Suprapubic skin (tissue), 3 donors: ENCODE results near the gene ICA1.

ENCODE experiments used
- CTCF ChIP-seq, 2 donors: fragments of 200-600 bp in 1 of 2; fragments of 450-650 bp in 1 of 2; sonication (generic) in 1 of 2; IDR thresholded peaks; one replicate each; pipeline ENCODE4 v1.5.1; 2016 to 2019; ENCODE audit warnings: antibody characterized with exemption in 2 of 2, mild to moderate bottlenecking in 1 of 2, moderate library complexity in 1 of 2
- EP300 ChIP-seq: sonication (generic); formaldehyde crosslinking; IDR thresholded peaks from one replicate; pipeline ENCODE4 v1.6.1; 2017; ENCODE audit warnings: antibody characterized with exemption
- POLR2A ChIP-seq, 2 donors: fragments of 450-650 bp; IDR thresholded peaks; one replicate each; pipeline ENCODE4 v1.6.1; 2017; ENCODE audit warnings: antibody characterized with exemption in 2 of 2, mild to moderate bottlenecking in 2 of 2, moderate library complexity in 2 of 2

DNA sequence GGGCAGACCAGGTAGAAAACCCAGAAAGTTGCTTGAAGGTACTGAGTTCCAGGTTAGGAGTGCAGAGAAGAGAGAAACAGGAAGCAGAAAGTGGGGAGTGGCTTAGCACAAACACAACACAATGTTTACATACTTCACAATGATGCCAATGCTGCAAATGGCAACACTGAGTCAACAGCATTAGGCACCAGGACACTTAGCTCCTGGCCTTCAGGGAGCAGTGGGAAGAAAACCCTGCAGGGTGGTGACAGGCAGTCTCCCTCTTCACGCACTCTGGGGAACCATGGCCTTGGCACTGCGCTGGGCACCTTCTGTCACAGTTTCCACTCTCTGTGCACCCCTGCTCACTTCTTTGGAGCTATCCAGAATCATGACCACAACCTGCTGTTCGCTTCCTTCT lies 7.3 kb downstream of the ICA1 start:
- TF ChIP-seq CTCF (IDR thresholded peaks at IDR 0.05) (no peak), EP300 (no peak), POLR2A (IDR thresholded peaks at IDR 0.05) (no peak)
